ENCODE results near the gene SOX13. TPM values are rescaled to one million over a fixed set of nuclear protein-coding genes. Genes with fewer than 3 reads are reported as not detected.

Gene SOX13
- total and polyA plus RNA-seq, 9 donors = 12.0 to 43.0 (median 21.8) TPM

DNA sequence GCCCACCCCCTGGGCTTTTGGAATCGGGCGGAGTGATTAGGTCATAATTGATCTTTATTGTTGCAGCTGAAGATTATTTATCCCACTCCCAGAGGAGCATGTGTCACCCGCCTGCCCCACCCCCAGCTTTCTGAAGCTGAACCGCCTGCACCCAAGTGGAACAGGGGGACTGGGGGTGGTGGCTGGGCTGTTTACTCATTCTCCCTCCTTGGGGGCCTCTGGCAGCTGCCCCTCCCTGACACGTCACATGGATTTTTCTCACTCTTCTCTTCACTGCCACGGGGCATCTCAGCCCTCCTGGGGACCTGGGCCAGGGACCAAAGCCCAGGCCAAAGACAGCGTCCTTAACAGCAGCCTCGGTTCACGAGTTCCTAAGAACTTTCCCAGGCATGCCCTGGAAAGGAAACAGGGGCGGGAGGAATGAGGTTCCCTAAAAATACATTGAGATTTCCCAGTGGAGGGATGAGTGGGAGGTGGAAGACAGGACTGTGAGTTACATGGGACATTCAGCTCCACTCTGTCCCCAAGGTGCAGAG lies 31.6 kb upstream of the SOX13 start:
- no peak for DNase-seq
- intact Hi-C loops (cut with DNase I) = no loop called here
- no peaks in the 10 kb centered on the region for H3K27me3 ChIP-seq
- no peaks in the 10 kb centered on the region for H3K4me1 ChIP-seq (ENCODE audit: insufficient read depth)
- no peaks in the 10 kb centered on the region for H3K36me3 ChIP-seq
- no peak overlapping the region for H3K27ac ChIP-seq
- TF ChIP-seq EP300 (IDR thresholded peaks at IDR 0.05) = no peak
- no peak for TF ChIP-seq CTCF (IDR thresholded peaks at IDR 0.05)
- TF ChIP-seq POLR2A (IDR thresholded peaks at IDR 0.05) = no peak
- H3K9me3 ChIP-seq = no peaks in the 10 kb centered on the region
- 43 to 49% (median 49%) methylated on average over 10 of the region's 10 CpGs for WGBS, 3 donors
- no peak overlapping the region for H3K4me3 ChIP-seq

GRCh38 chr1:204041803-204042505 lies 31.0 kb upstream of the SOX13 start:
- TF ChIP-seq CTCF (IDR thresholded peaks at IDR 0.05) = no peak
- TF ChIP-seq POLR2A (IDR thresholded peaks at IDR 0.05) = no peak
- no peak for TF ChIP-seq EP300 (IDR thresholded peaks at IDR 0.05)
- no peaks in the 10 kb centered on the region for H3K9me3 ChIP-seq
- H3K27me3 ChIP-seq = no peaks in the 10 kb centered on the region
- no peak overlapping the region for H3K4me3 ChIP-seq
- no peak overlapping the region for H3K27ac ChIP-seq
- WGBS, 3 donors = 52 to 60% (median 54%) methylated on average over 10 of the region's 10 CpGs
- DNase-seq = no peak
- H3K36me3 ChIP-seq = no peaks in the 10 kb centered on the region
- intact Hi-C loops (cut with DNase I) = no loop called here
- no peaks in the 10 kb centered on the region for H3K4me1 ChIP-seq (ENCODE audit: insufficient read depth)

DNA sequence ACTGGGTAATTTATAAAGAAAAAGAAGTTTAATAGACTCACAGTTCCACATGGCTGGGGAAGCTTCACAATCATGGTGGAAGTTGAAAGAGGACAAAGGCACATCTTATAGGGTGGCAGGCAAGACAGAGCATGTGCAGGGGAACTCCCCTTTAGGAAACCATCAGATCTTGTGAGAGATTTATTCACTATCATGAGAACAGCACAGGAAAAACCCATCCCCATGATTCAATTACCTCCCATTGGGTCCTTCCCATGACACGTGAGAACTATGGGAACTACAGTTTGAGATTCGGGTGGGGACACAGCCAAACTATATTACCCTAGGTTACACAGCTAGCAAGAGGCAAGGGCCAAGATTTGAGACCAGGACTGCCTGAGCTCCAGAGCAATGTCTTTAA lies 30.4 kb upstream of the SOX13 start:
- WGBS, 3 donors = 87 to 91% (median 87%) methylated on average over 2 of the region's 2 CpGs

DNA sequence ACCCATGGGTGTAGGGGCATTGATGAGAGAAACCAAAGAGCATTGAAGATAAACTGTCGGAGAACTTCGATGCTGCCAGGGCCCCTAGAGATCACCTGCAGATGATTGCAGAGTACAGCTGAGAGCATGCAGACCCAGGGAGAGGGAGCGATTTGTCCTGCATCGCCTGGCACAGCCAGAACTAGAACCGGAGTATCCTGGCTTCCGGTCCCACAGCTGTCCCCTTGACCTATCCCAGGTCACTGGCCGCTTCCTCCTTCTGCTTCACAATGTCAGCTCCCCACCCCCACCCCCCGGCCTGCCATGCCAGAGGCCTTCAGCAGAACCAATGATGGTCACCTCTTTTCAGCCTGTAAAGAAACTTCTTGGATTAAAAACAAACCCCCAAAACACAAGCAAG lies 29.2 kb upstream of the SOX13 start:
- no peaks in the 10 kb centered on the region for H3K36me3 ChIP-seq
- DNase-seq = no peak
- no peaks in the 10 kb centered on the region for H3K27me3 ChIP-seq
- H3K9me3 ChIP-seq = no peaks in the 10 kb centered on the region
- H3K4me3 ChIP-seq = no peak overlapping the region
- H3K27ac ChIP-seq = no peak overlapping the region
- TF ChIP-seq EP300 (IDR thresholded peaks at IDR 0.05) (no peak), POLR2A (IDR thresholded peaks at IDR 0.05) (no peak), CTCF (IDR thresholded peaks at IDR 0.05) (no peak)
- WGBS, 3 donors = 83 to 92% (median 83%) methylated on average over 8 of the region's 8 CpGs
- H3K4me1 ChIP-seq (ENCODE audit: insufficient read depth) = no peaks in the 10 kb centered on the region
- intact Hi-C loops (cut with DNase I) = no loop called here

More for the DNA sequence above, 30.4 kb upstream of the SOX13 start:
- DNase-seq = no peak
- no peaks in the 10 kb centered on the region for H3K36me3 ChIP-seq
- no peaks in the 10 kb centered on the region for H3K9me3 ChIP-seq
- H3K4me3 ChIP-seq = no peak overlapping the region
- no peaks in the 10 kb centered on the region for H3K27me3 ChIP-seq
- TF ChIP-seq CTCF (IDR thresholded peaks at IDR 0.05) (no peak), POLR2A (IDR thresholded peaks at IDR 0.05) (no peak), EP300 (IDR thresholded peaks at IDR 0.05) (no peak)
- H3K4me1 ChIP-seq (ENCODE audit: insufficient read depth) = no peaks in the 10 kb centered on the region
- H3K27ac ChIP-seq = no peak overlapping the region
- intact Hi-C loops (cut with DNase I) = no loop called here
